ENCODE results near the gene TIPARP.

TIPARP gene

DNA sequence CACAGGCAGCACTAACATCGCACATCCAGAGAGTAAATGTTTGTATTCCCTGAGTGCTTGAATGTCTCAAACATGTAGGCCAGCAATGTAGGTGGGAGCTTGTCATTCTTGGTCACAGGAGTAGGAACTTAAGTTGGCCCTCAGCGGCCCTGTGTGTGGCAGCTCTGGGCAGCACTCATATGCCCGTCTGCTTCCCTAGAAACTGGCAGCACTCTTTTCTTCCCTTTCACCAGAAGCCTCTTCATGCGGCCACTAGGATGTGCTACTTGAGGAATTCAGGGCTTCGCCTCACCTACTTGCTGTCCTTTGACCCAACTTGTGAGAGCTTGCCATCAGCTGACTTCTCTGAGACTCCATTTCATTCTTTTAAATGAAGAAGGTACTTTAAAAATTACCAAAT, 69.5 kb downstream of the TIPARP start:
- no peaks in the 10 kb centered on the region for H3K36me3 ChIP-seq (ENCODE audit: control insufficient read depth, insufficient read depth, low read length)
- no peak overlapping the region for H3K4me3 ChIP-seq (replicated peaks; ENCODE audit: low read depth, low read length)
- H3K27me3 ChIP-seq (replicated peaks; ENCODE audit: control insufficient read depth, insufficient read depth, low read length) = no peaks in the 10 kb centered on the region
- no peak for DNase-seq (ENCODE audit: extremely low read depth, insufficient read length)
- TF ChIP-seq, protein P1, sequence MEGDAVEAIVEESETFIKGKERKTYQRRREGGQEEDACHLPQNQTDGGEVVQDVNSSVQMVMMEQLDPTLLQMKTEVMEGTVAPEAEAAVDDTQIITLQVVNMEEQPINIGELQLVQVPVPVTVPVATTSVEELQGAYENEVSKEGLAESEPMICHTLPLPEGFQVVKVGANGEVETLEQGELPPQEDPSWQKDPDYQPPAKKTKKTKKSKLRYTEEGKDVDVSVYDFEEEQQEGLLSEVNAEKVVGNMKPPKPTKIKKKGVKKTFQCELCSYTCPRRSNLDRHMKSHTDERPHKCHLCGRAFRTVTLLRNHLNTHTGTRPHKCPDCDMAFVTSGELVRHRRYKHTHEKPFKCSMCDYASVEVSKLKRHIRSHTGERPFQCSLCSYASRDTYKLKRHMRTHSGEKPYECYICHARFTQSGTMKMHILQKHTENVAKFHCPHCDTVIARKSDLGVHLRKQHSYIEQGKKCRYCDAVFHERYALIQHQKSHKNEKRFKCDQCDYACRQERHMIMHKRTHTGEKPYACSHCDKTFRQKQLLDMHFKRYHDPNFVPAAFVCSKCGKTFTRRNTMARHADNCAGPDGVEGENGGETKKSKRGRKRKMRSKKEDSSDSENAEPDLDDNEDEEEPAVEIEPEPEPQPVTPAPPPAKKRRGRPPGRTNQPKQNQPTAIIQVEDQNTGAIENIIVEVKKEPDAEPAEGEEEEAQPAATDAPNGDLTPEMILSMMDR (IDR thresholded peaks at IDR 0.05; ENCODE audit: insufficient read depth, low read length, poor library complexity, severe bottlenecking) = no peak

DNA sequence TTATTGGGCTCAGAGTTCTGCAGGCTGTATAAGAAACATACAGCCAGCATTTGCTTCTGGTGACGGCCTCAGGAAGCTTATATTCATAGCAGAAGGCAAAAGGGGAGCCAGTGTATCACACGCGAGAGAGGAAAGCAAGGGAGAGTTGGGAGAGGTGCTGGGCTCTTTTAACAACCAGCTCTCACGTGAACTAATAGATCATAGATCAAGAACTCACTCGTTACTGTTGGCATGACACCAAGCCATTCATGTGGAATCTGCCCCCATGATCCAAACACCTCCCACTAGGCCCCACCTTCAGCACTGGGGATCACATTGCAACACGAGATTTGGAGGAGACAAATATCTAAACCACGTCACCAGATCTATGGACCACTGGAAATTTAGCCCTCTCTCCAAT, 70.2 kb downstream of the TIPARP start:
- Histone ChIP-seq H3K27me3 (replicated peaks; ENCODE audit: control insufficient read depth, insufficient read depth, low read length) (no peaks in the 10 kb centered on the region), H3K4me3 (replicated peaks; ENCODE audit: low read depth, low read length) (no peak overlapping the region), H3K36me3 (ENCODE audit: control insufficient read depth, insufficient read depth, low read length) (no peaks in the 10 kb centered on the region)
- DNase-seq (ENCODE audit: extremely low read depth, insufficient read length) = no peak
- TF ChIP-seq, protein P1 (IDR thresholded peaks at IDR 0.05; ENCODE audit: insufficient read depth, low read length, poor library complexity, severe bottlenecking) = no peak

DNA sequence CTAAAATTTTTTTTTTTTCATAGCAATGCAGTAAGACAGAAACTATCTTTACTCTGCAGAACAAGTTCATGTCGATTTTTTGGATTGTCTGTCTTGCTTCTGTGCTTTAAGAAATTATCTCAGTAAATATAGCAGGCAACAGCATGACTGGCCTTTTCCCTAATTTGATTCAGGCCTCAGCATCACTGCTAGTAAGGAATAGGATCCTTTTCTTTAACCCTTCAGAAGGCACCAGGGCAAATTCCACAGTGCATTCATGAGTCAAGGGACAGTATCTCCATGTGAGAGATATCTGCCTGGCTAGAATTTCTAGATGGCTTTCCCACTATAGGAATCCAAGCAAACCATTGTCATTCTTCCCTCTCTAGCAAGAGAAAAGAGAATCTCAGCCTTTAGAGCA, 71.4 kb downstream of the TIPARP start:
- Histone ChIP-seq H3K4me3 (replicated peaks; ENCODE audit: low read depth, low read length) (no peak overlapping the region), H3K36me3 (ENCODE audit: control insufficient read depth, insufficient read depth, low read length) (no peaks in the 10 kb centered on the region), H3K27me3 (replicated peaks; ENCODE audit: control insufficient read depth, insufficient read depth, low read length) (no peaks in the 10 kb centered on the region)
- DNase-seq (ENCODE audit: extremely low read depth, insufficient read length) = no peak
- TF ChIP-seq, protein P1 (IDR thresholded peaks at IDR 0.05; ENCODE audit: insufficient read depth, low read length, poor library complexity, severe bottlenecking) = no peak

DNA sequence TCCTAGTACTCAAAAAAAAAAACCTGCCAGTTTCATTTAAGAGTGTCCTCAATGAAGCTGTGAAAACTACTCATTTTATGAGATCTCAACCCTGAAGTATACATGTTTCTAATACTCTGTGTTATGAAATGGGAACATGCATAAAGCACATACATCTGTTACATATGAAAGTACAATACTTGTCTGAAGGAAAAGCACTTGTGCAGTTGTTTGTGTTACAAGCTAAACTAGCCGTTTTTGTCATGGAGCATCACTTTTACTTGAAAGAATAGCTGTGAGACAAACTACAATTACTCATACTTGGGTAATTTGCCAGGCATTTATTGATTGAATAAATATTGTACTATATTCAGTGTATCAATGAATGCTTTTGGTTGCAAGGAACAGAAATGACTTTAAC, 72.7 kb downstream of the TIPARP start:
- Histone ChIP-seq H3K27me3 (replicated peaks; ENCODE audit: control insufficient read depth, insufficient read depth, low read length) (no peaks in the 10 kb centered on the region), H3K4me3 (replicated peaks; ENCODE audit: low read depth, low read length) (no peak overlapping the region), H3K36me3 (ENCODE audit: control insufficient read depth, insufficient read depth, low read length) (no peaks in the 10 kb centered on the region)
- TF ChIP-seq, protein P1 (IDR thresholded peaks at IDR 0.05; ENCODE audit: insufficient read depth, low read length, poor library complexity, severe bottlenecking) = no peak
- DNase-seq (ENCODE audit: extremely low read depth, insufficient read length) = no peak

DNA sequence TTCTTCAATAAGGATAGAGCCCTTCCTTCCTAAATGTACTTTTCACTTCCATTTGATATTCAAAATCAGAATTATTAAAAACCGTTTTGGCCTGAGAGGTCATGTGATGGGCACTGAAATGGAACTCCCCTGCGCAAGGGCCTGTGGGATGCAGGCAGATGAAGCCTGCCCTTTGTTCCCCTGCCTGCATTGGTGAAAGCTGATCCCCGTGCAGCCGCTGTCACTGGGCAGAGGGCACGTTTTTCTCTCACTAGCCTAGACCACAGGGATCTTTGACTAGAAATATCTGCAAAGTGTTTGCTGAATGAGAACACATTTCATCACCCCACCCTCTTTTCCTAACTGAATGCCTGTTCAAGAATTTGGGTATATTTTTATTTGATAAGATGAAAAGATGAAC, 74.9 kb downstream of the TIPARP start:
- DNase-seq (ENCODE audit: extremely low read depth, insufficient read length) = no peak
- Histone ChIP-seq H3K4me3 (replicated peaks; ENCODE audit: low read depth, low read length) (no peak overlapping the region), H3K36me3 (ENCODE audit: control insufficient read depth, insufficient read depth, low read length) (no peaks in the 10 kb centered on the region), H3K27me3 (replicated peaks; ENCODE audit: control insufficient read depth, insufficient read depth, low read length) (no peaks in the 10 kb centered on the region)
- TF ChIP-seq, protein P1 (IDR thresholded peaks at IDR 0.05; ENCODE audit: insufficient read depth, low read length, poor library complexity, severe bottlenecking) = no peak

DNA sequence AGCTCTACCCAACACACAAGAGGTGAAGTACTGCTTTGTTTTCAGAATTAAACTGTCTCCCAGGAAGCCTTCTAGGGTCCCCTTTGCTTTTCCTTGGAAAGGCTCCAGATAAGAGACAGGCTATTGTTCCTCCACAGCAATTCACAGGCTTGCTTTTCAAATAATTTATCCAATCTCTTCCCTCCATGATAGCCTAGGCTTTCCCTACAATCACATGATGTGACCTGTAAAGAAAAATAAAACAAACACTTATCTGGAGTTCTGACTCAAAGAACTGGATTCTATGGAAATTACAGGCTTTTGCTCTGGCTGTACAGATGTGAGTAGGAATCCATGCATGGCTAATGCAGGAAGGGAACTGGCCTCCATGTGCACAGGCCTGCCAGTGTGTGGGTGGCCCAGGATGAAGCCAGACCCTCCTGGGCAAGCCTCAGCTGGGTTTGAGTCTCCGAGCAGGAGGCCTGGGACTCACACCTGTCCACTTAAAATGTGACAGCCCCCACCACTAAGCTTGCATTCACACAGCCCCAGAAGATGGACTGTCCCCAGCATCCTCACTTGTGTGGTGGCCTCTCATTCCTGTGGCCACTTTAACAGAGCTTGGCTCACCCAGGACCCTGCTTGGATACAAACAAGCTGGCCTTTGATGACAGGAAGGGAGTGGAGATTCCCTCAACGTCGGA, 75.9 kb downstream of the TIPARP start:
- Histone ChIP-seq H3K4me3 (replicated peaks; ENCODE audit: low read depth, low read length) (no peak overlapping the region), H3K27me3 (replicated peaks; ENCODE audit: control insufficient read depth, insufficient read depth, low read length) (no peaks in the 10 kb centered on the region), H3K36me3 (ENCODE audit: control insufficient read depth, insufficient read depth, low read length) (no peaks in the 10 kb centered on the region)
- DNase-seq (ENCODE audit: extremely low read depth, insufficient read length) = no peak
- TF ChIP-seq, protein P1 (IDR thresholded peaks at IDR 0.05; ENCODE audit: insufficient read depth, low read length, poor library complexity, severe bottlenecking) = no peak

Data from GM06990 (cell line).